HG03354 (cell line): ENCODE results near the gene PRKCA.

ENCODE experiments used
- ATAC-seq: cut with Tn5 transposase; IDR thresholded peaks from one replicate; pipeline ENCODE4 v1.9.1; 2021; ENCODE audit warnings: mild to moderate bottlenecking; ENCODE audit not compliant: unreplicated experiment, poor library complexity, severe bottlenecking

The PRKCA gene

GRCh38 chr17:66650544-66650877 lies 348.1 kb downstream of the PRKCA start:
- no peak for ATAC-seq

GRCh38 chr17:66652840-66653507 lies 350.6 kb downstream of the PRKCA start:
- no peak for ATAC-seq

GRCh38 chr17:66654106-66654740 lies 351.8 kb downstream of the PRKCA start:
- no peak for ATAC-seq

- no peak for ATAC-seq
Observed at GRCh38 chr17:66654764-66655163, 352.4 kb downstream of the PRKCA start.

DNA sequence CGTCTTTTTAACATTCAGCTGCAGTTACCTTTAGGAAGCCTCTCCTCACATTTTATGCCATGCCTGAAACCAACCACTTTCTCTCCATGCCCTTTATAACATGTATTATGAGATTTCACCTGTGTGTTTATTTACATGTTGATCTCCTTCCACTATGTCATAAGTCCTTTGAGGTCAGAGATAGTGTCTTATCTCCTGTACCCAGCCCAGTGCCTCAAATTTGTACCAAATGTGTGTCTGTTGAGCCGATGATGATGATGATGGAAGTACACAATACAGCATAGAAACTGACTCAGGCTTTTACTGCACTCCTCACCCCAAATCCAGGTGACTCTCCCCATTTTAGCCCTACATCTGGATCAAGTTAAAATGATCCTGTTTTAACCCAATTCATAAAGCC lies 353.0 kb downstream of the PRKCA start:
- no peak for ATAC-seq

DNA sequence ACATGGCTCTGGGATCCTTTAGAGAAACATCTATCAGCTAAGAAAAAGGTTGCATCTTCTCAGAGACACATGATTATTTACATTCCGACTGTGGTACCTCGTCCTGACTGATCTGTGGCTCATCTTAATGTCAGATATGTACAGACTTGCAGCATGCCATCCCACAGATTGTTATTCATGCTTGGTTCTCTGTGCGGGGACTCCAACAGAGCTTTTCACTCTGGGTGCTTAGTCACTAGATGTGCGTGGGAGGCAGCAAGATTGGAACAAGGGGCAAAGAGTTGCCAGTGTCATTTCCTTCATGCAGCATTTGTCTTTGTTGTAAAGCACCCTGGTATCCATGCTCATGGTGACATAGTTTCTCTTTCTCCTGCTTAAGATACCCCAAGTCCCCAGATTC lies 353.4 kb downstream of the PRKCA start:
- no peak for ATAC-seq

GRCh38 chr17:66661411-66662256 lies 359.2 kb downstream of the PRKCA start:
- ATAC-seq = no peak

- ATAC-seq = no peak
Observed at GRCh38 chr17:66662496-66662895, 360.1 kb downstream of the PRKCA start.

GRCh38 chr17:66663041-66663606 lies 360.7 kb downstream of the PRKCA start:
- no peak for ATAC-seq

DNA sequence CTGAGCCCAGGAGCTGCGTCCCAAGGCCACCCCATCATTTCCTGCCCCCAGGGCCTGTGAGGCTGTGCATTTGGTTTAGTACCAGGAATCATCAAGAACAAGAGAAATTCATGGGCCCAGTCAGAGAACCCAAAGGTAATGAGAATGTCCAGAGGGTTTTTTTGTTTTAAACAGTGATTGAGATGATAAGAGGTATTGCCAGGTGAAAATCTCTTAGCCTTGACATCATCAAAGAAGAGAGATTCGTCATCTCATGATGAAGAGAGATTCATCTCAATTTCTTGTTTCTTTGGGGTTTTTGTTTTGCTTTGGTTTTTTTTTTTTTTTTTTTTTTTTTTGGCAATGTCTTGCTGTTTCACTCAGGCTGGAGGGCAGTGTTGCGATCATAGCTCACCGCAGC lies 361.9 kb downstream of the PRKCA start:
- ATAC-seq = no peak

DNA sequence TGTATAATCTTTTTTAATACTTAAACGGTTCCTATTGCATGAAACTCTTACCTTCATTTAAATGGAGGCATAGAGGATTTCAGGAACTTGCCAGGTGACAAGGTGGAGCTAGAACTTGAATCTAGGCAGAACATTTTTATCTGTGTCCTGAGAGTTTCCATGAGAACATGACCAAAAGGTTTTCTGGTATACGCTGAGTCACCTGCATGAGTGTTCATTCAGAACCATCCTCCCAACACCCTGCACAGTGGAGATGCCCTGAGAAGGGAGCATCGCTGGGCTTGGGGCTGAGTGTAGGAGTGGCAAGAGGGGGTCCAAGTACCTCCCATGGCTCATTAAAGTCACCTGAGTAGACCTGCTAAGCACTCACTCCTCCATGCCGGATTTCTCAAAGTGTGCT lies 362.8 kb downstream of the PRKCA start:
- ATAC-seq = no peak

DNA sequence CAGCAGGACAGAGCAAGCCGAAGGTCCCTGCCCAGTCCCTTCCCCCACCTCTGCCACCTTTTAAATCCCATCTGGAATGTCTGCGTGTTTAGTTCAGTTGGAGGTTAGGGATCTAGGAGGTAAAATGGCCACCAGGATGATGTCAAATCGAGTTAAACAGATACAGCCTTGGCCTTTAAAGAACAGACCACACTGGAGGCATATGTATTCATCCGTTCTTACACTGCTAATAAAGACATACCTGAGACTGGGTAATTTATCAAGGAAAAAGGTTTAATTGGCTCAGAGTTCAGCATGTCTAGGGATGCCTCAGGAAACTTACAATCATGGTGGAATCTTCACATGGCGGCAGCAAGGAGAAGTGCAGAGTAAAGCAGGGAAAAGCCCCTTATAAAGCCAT lies 364.7 kb downstream of the PRKCA start:
- no peak for ATAC-seq

DNA sequence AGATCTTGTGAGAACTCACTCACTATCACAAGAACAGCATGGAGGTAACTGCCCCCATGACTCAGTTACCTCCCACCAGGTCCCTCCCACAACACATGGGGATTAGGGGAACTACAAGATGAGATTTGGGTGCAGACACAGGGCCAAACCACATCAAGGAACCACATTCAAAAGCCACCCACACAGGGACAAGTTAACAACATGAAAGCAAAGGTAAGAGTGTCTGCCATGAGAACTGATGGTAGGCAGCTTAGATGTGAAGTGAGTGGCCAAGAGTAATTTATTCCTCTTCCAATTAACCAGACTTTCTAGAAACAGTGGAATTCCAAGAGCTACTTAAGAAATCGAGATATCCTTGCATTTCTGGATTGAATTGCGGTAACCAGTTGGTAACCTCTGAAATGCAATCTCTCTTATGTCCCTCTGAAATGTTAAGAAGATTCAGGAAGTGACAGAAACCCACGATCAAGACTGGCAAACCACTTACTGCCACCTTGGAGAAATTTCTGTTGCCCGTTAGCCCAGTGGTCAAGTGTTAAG lies 365.1 kb downstream of the PRKCA start:
- ATAC-seq = no peak

DNA sequence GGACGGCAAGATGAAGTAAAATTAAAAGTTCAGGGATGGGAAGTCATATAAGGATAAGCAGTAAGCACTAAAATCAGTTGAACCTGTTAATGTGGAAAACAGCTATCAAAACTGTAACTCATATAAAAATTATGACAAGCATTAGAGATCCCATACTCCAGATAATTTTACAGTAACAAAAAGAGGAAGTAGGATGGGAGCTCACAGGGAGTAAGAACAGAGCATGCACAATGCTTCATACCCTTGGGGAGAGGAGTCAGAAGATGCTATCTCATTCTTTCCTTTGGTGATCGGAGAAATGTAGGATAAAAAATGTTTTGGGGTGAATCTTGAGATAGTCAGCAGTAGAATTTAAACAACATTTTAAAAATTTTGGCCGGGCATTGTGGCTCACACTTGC lies 367.8 kb downstream of the PRKCA start:
- no peak for ATAC-seq

DNA sequence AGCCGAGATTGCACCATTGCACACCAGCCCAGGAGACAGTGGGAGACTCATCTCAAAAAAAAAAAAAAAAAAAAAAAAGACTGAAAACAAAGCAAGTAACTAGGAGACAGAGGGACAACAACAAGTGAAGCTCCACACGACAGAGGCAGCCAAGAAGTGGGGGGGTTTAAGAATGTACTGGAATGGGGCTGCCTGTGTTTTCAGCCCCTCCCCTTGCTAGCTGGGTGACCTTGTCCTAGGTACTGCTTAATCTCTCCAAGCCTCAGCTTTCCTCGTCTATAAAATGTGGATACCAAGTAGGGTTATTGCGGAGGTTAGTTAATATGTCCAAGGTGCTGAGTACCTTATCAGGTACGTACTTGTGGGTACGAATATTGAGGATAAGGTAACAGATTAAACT lies 368.7 kb downstream of the PRKCA start:
- no peak for ATAC-seq

DNA sequence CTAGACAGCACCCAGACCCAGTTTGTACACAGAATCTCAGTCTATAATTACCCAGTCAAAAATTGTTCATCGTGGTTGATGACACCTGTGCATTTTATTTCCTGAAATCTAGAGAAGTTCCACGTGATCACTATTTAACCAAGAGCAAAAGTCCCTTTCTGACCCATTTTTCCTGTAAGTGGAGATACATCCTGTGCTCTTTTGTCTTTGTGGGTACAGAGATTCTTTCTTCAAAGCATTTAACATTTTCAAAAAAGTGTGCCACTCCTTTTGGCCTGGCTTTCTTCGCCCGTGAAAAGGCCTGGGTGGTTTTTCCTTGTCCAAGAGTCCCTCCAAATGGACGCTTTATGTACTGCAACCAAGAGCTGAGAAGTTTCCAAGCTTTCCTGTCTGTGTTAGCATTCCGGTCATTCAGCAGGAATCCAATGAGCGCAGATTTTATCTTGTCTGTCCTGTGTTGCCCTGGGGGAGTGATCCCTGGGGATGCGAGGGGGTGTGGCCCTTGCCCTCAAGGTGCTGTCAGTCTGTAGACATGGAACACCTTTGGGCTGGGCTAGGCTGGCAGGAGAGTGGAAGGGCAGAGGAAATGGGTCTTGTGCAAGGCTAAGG lies 371.4 kb downstream of the PRKCA start:
- ATAC-seq = no peak

- ATAC-seq = no peak
Observed at GRCh38 chr17:66675273-66675990, 373.0 kb downstream of the PRKCA start.

- ATAC-seq = no peak
Observed at GRCh38 chr17:66675991-66676371, 373.6 kb downstream of the PRKCA start.

GRCh38 chr17:66676421-66676820 lies 374.0 kb downstream of the PRKCA start:
- no peak for ATAC-seq
